NCI-H2171 (cell line): Measurements from ENCODE around the gene COLQ.
A peak's percentile ranks its signal among the peaks of the same experiment; 100 is the strongest.

Experiments used
- DNase-seq: peaks from one replicate; lab custom pipeline; 2025; lab: John Stamatoyannopoulos, UW

Gene COLQ

DNA sequence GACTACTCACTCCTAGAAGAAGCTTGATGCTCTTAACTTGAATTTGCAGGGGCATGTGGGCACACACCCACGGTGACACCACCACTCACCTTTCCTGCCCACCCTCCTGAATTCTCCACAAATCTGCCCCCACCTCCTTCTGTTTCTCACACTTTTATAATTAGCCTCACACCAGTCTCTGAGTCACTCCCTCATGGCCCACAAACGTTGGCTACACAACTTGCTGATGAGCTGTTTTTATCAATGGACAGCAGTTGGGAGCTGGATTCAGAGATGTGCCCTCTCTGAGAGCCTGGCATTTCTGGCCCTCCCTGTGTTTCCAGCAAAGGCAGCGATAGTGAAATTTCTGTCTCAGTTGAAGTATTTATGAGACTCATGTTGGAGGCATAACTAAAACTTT, 1.3 kb downstream of the COLQ start:
- DNase-seq: no peak

DNA sequence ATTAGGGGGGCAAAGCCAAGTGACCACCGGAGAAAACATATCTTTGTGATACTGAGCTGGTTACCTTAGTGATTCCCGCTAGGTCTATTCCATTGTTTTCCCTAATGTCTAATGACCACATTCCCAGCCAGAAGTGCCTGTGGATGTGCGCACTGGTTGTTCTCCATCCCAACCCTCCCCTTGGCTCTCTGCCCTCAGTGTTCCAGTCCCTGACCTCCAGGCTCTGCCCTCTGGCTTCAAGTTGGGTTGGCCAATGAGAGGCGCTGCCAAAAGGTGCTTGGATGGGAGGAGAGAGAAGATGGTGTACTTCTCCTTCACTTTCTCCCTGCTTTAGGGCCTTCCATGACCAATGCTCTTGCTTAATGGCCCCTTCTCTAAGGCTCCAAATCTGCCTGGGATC, 2.4 kb downstream of the COLQ start:
- no peak for DNase-seq

DNA sequence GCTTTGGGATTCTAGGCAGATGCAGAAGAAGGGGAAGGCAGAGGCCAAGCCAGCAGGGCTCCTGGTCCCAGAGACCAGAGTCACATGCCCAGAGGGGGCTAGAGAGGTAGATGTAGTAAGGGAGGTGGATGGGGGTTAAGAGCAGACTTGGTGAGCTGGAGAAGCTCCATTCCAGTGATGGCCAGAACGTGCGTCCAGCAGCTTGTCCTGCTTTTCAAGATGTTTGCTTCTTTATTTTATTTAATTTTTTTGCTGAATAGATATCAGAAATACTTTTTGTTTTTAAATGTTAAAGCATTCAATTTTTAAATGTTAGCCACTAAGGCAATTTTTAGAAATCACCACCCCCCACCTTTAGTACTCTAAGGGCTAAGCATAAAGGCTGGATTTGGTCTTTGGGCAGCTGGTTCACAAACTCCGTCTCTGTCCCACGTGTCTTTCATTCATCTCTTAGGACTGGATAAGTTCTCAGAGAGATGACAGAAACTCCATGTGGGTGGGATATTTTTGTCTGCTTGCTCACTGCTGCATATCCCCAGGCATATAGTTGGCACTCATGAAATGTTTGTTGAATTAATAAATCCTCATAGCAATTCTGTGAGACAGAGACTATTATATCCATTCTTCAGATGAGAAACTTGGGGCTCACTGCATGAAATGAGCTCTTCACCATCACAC, 6.7 kb downstream of the COLQ start:
- DNase-seq: no peak

- DNase-seq: no peak
Measured at GRCh38 chr3:15513810-15514662, 7.5 kb downstream of the COLQ start.

DNA sequence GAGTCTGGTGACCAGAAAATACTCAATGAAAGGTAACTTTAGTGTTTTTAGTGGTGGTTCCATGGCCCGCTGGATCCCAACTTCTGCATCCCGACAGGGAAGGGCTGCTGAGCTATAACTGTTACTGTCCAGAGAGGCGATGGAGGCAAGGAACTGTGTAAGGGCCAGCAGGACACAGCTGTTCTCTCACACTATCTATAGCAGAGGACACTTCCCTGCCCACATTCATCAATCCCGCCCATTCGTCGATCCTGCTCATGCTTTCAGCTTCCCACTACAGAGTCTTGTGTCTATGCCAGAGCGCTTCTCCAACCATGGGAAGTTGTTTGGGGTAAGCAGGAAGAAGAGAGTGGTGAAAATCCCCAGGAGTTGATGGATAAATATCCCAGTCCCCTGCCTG, 8.4 kb downstream of the COLQ start:
- no peak for DNase-seq

DNA sequence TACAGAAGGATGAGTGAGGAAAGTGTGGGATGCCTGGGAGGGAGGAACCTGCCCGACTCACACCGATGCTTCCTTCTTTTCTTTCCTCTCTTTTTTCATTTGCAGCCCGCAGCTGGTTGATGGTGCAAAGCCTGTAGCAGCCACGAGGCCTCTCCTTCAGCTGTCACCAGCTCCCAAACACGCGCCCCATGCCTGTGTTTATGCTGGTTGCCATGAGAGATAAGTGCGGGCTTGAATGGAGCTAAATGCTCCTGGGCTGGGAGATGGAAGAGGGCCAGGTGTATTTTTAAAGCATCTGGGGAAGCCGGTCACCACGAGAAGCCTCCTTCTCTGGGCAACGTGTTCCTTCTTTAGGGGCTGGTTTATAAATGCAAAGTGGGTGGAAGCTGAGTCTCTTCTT, 9.3 kb downstream of the COLQ start:
- peak; percentile 35 for DNase-seq

GRCh38 chr3:15511156-15511555, 10.3 kb downstream of the COLQ start:
- DNase-seq: no peak

DNA sequence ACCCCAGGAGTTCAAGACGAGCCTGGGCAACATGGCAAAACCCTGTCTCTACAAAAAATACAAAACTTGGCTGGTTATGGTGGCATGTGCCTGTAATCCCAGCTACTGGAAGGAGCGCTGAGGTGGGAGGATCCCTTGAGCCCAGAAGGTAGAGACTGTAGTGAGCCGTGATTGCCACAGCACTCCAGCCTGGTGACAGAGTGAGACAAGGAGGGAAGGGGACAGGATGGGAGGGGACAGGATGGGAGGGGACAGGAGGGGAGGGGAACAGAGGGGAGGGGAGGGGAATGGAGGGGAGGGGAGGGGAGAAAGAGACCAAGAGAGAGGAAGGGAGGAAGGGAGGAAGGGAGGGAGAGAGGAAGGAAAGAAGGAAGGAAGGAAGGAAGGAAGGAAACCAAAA, 11.0 kb downstream of the COLQ start:
- no peak for DNase-seq

DNA sequence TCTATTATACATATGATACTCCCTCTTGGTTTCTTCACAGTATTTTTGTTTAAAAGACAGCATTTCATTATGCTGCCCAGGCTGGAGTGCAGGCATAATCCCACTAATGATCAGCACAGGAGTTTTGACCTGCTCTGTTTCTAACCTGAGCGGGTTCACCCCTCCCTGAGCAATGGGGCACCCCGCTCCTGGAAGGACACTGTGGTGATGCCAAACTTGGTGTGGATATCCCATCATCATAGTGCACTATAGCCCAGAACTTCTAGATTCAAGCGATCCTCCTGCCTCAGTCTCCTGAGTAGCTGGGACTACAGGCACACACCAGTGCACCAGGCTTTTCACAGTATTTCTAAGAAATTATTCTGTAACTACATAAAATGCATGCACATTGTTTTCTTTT, 14.9 kb downstream of the COLQ start:
- DNase-seq: no peak

- DNase-seq: no peak
Measured at GRCh38 chr3:15505479-15506165, 15.9 kb downstream of the COLQ start.

DNA sequence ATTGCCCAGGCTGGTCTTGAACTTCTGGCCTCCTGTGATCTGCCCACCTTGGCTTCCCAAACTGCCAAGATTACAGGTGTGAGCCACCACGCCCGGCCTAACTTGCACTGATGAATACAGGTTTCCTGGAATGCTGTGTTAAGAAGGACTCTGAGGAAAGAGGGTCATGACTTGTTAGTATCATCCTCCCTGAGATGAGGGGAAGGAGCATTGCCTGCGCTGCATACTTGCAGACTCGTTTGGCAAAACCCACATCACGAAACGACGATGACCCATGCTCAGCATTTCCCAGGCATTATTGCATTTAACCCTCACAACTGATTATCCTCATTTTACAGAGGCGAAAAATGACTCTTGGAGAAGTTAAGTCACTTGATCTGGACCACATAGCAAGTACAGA, 18.9 kb downstream of the COLQ start:
- DNase-seq: no peak

DNA sequence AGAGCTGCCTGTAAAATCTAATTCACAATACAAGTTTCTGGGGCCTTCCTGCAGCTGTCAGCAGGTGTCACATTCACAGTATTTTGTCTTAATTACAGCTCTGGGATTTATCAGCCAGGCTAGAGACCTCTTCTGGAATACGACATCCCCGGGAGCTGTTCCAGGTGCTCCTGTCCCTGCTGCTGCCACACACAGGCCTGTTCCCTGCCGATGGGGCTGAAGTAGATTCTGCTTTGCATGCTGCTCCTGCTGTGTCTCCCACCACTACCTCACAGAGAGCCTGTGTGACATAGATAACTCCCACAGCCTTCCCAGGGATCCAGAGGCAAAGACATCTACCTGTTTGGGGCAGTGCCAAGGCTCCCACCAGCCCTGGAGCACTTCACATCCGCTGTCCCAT, 20.4 kb downstream of the COLQ start:
- peak; percentile 36 for DNase-seq

DNA sequence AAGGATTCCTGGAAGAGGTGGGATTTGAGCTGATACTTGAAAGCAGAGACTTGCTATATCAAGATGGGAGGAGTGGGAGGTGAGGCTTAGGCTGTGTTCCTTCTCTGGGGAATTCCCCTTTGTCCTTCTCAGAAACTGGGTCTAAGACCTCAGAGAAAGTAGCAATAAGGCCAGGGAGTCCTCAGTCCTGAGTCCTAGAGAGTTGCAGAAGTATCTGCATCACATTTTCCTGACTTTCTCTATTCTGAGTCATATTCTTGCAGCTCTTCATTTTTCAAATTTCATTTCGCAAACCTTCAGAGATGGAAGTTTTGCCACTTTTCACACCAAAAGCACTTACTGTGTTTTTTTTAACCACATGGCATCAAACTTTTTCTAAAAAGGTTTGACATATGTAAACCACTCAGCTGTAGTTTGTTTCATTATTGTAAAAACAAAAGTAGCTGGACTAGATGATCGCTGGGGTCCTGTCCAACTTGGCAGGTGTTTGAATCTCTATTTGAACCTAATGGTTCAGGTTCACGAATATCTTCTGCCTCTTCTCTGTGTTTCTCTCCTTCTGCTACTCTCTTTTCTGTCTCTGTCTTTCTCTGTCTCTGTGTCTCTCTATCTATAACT, 21.3 kb downstream of the COLQ start:
- no peak for DNase-seq

DNA sequence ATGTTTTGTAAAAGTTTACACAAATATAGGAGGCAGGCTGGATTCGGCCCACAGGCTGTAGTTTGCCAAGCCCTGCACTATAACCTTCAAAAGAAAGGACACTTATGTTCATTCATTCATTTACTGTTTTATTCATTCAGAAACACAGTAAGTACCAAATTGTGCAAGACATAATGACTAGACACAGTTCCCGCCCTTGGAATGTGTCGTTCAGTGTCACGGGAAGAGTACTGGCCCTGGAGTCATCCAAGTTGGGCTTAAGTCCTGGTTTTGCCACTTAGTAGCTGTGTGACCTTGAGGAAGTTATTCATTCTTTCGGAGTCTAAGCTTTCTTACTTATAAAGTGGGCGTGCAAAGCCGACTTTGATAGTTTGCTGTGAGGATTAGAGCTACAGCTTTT, 22.0 kb downstream of the COLQ start:
- no peak for DNase-seq

- no peak for DNase-seq
Measured at GRCh38 chr3:15498431-15499214, 22.9 kb downstream of the COLQ start.

DNA sequence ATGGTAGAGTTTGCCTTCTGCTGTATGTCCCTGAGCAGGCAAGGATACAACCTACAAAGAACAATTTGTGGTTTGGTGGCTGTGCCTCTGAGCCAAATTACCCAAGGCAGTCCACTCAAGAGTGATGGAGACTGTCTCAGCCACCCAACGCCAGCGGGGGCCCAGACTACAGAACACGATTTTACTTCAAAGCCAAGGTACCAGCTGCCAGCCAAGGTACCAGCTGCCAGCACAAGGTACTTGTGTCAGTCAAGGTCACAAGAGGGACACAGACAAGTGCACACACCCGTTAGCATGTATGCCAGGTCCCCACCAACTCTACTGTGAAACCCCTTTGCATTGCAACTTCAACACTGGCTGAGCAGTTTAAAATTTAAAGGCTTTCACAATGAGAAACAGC, 23.5 kb downstream of the COLQ start:
- DNase-seq: no peak

GRCh38 chr3:15496341-15496664, 25.2 kb downstream of the COLQ start:
- DNase-seq: no peak

- no peak for DNase-seq
Measured at GRCh38 chr3:15495461-15496340, 25.8 kb downstream of the COLQ start.

GRCh38 chr3:15493436-15493835, 28.1 kb downstream of the COLQ start:
- DNase-seq: no peak

DNA sequence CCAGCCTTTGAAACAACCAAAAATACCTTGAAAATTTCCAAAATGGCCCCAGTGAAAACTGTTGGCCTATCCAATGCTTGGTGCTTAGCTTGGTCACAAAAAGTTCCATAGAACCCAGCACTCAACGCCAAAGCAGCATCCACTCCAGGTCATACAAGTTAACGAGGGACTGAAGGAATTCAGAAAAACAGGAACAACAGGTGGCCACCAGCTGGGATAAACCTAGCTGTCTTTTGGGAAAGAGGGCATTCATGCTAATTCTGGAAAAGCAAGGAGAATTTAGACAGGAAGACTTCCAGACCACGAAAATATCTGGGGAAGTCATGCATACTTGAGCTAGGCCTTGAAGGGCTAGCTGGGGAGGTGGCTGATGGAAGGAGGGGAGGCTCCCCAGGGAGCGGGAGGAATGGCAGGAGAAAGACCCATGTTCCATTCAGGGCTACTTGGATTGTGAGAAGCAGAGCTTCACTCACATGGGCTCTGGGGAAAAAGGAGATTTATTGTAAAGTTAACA, 28.6 kb downstream of the COLQ start:
- no peak for DNase-seq

DNA sequence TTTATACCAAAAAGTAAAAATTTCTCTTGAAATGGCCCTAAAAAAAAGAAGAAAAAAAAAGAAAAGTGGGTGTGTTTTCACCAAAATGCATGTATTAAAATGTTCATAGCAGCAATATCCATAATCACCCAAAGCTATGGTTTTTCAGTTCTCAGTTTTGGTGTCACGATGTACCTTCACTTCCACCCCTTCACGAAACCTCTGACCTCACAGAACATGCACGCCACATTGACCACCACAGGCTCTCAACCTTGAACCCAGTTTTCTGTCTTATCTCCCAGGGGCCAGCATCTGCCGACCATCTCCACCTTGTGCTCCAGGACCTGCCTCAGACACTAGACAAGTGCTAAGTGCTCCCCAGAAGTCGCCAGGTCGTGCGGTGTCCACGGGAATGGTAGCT, 30.4 kb downstream of the COLQ start:
- no peak for DNase-seq
